SKM-1 treated with dmso at 0.1 percent for 144 hours (cell line): ENCODE measurements around the gene KRTAP12-4.
"Not testable (repeated sequence)": the region's sequence is repeated elsewhere in the genome, so short reads cannot be mapped to it uniquely, and the experiment has no call there.

Source experiments
- DNase-seq: peaks from one replicate; lab custom pipeline; 2025; ENCODE audit not compliant: unreplicated experiment; lab: John Stamatoyannopoulos, UW

The KRTAP12-4 gene

GRCh38 chr21:44613386-44614155, 40.9 kb downstream of the KRTAP12-4 start:
- DNase-seq = no peak

- DNase-seq = no peak
These were observed 41.7 kb downstream of the KRTAP12-4 start for GRCh38 chr21:44612669-44613229.

- DNase-seq = no peak
These were observed 42.4 kb downstream of the KRTAP12-4 start, which contains the start of gene KRTAP10-8 for GRCh38 chr21:44612029-44612486. Gene KRTAP10-8, plus strand, starts transcription at chr21:44612079. Its CDS starts 22 bp downstream, at chr21:44612101.

- DNase-seq = no peak
These were observed 42.9 kb downstream of the KRTAP12-4 start for GRCh38 chr21:44611551-44611950.

GRCh38 chr21:44610157-44610843, 44.2 kb downstream of the KRTAP12-4 start:
- DNase-seq = not testable (repeated sequence)

DNA sequence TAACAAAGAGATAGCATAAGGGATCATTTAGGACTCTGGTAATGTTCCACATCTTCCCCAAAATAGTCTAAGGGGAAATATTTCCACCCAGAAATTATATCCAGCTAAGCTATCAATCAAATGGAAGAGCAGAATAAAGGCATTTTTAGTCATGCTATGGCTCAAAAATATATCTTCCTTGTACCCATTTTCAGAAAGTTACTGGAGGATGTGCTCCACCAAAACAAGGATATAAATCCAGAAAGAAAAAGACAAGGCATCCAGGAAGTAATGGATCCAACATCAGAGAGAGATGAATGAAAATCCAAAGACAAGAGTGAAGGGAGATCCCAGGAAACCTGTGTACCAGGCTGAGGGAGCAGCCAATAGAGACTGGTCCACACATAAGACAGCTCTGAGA, 45.3 kb downstream of the KRTAP12-4 start:
- DNase-seq = no peak

- DNase-seq = no peak
These were observed 48.0 kb downstream of the KRTAP12-4 start for GRCh38 chr21:44606495-44606894.
